Fibroblast of pulmonary artery (primary cell): ENCODE data around the gene ZCCHC14.

Experiments
- DNase-seq: peaks from one replicate; pipeline ENCODE4 v3.0.0-alpha.2; 2010; ENCODE audit warnings: low read depth
- H3K4me3 ChIP-seq: replicated peaks from 2 replicates; pipeline ENCODE4 v1.5.1; 2011; ENCODE audit warnings: low read depth, mild to moderate bottlenecking, control low read depth, low read length, moderate library complexity
- CTCF ChIP-seq: IDR thresholded peaks from 2 replicates; pipeline ENCODE4 v1.5.1; 2011; ENCODE audit warnings: mild to moderate bottlenecking, control low read depth, low read length, inconsistent platforms; ENCODE audit errors: missing control alignments

Gene ZCCHC14

GRCh38 chr16:87538594-87538993, 45.8 kb upstream of the ZCCHC14 start:
- TF ChIP-seq CTCF, result no peak
- DNase-seq, result no peak
- no peak overlapping the region for H3K4me3 ChIP-seq

GRCh38 chr16:87538160-87538559, 45.3 kb upstream of the ZCCHC14 start:
- no peak overlapping the region for H3K4me3 ChIP-seq
- no peak for TF ChIP-seq CTCF
- DNase-seq, result no peak

GRCh38 chr16:87536795-87537142, 43.9 kb upstream of the ZCCHC14 start:
- no peak for TF ChIP-seq CTCF
- H3K4me3 ChIP-seq, result no peak overlapping the region
- DNase-seq, result no peak

- TF ChIP-seq CTCF, result no peak
- DNase-seq, result no peak
- no peak overlapping the region for H3K4me3 ChIP-seq
These were observed 43.3 kb upstream of the ZCCHC14 start for GRCh38 chr16:87535855-87536794.

GRCh38 chr16:87535457-87535854, 42.6 kb upstream of the ZCCHC14 start:
- no peak overlapping the region for H3K4me3 ChIP-seq
- TF ChIP-seq CTCF, result no peak
- DNase-seq, result no peak

GRCh38 chr16:87534751-87535150, 41.9 kb upstream of the ZCCHC14 start:
- no peak for TF ChIP-seq CTCF

GRCh38 chr16:87534030-87534653, 41.3 kb upstream of the ZCCHC14 start:
- no peak overlapping the region for H3K4me3 ChIP-seq
- TF ChIP-seq CTCF, result no peak
- no peak for DNase-seq

More at GRCh38 chr16:87534751-87535150, 41.9 kb upstream of the ZCCHC14 start:
- DNase-seq, result no peak
- H3K4me3 ChIP-seq, result no peak overlapping the region
